HCT116 (cell line): ENCODE measurements around the gene PVALEF. TPM values are rescaled to one million over a fixed set of nuclear protein-coding genes. Genes with fewer than 3 reads are reported as not detected.

ENCODE experiments used
- ATAC-seq: fragments of 200-7000 bp; cut with Tn5 transposase; 2 replicates; pipeline ENCODE4 v1.9.1; 2020; ENCODE audit warnings: mild to moderate bottlenecking, moderate library complexity
- BruUV-seq: library from RNA; stranded (reverse); fragments of 400-500 nt; replicated peaks from 2 replicates; lab custom pipeline; 2021; lab: Mats Ljungman, UMichigan
- CTCF ChIA-PET: fragments of 300-600 bp; sonication (Branson Sonifier 250); formaldehyde crosslinking; loops from one replicate; lab custom pipeline; 2021; ENCODE audit warnings: antibody characterized with exemption; lab: Charles Lee
- POLR2A ChIA-PET: fragments of 300-600, 350-600 bp; sonication (Branson Sonifier 250); formaldehyde crosslinking; loops from one replicate; lab custom pipeline; 2021; ENCODE audit warnings: antibody characterized with exemption; lab: Charles Lee
- RAD21 ChIA-PET, 2 experiments: fragments of 300-600 bp; sonication (Branson Sonifier 250); formaldehyde crosslinking; loops; one replicate each; lab custom pipeline; 2023; ENCODE audit warnings: low total read pairs in 2 of 2; ENCODE audit not compliant: uncharacterized antibody in 2 of 2, unreplicated experiment in 2 of 2, low non-redundant PET in 1 of 2; lab: Charles Lee
- DNase-seq: peaks from one replicate; pipeline ENCODE4 v3.0.0-alpha.2; 2010; ENCODE audit warnings: low read depth, low spot score
- H2AFZ ChIP-seq: fragments of 200-600 bp; shearing (Covaris generic), sonication (generic); 2 replicates; pipeline ENCODE4 v1.6.1; 2017; ENCODE audit warnings: low read depth, mixed run types, mixed read lengths, antibody characterized with exemption, low read length; ENCODE audit not compliant: poor library complexity, severe bottlenecking
- H3K27ac ChIP-seq: 2 replicates; pipeline ENCODE4 v1.5.1; 2012; ENCODE audit warnings: low read depth, low read length
- H3K27me3 ChIP-seq: fragments of 200-600 bp; sonication (generic); 2 replicates; pipeline ENCODE4 v1.6.1; 2016; ENCODE audit warnings: mixed run types, low read length, mixed read lengths; ENCODE audit not compliant: insufficient read depth
- H3K36me3 ChIP-seq, 2 experiments: fragments of 200-500 bp in 1 of 2; fragments of 200-600 bp in 1 of 2; sonication (Bioruptor generic) in 1 of 2; sonication (generic) in 1 of 2; 2 replicates each; pipeline versions ENCODE4 v1.5.1 to v1.6.1; 2014 to 2016; ENCODE audit warnings: low read length in 2 of 2, inconsistent platforms in 1 of 2, mixed read lengths in 1 of 2, mixed run types in 1 of 2; ENCODE audit not compliant: insufficient read depth in 2 of 2, control insufficient read depth in 1 of 2
- H3K4me1 ChIP-seq, 2 experiments: fragments of 200-600 bp in 1 of 2; sonication (generic) in 1 of 2; 2 replicates each; pipeline versions ENCODE4 v1.5.1 to v1.6.1; 2012 to 2017; ENCODE audit warnings: low read length in 2 of 2, inconsistent platforms in 1 of 2, mild to moderate bottlenecking in 1 of 2, mixed read lengths in 1 of 2, mixed run types in 1 of 2, moderate library complexity in 1 of 2; ENCODE audit not compliant: insufficient read depth in 2 of 2, control insufficient read depth in 1 of 2
- H3K4me2 ChIP-seq: fragments of 200-600 bp; sonication (generic); 2 replicates; pipeline ENCODE4 v1.6.1; 2017; ENCODE audit warnings: mixed run types, low read length, mixed read lengths
- H3K4me3 ChIP-seq, 2 experiments: fragments of 200-600 bp in 1 of 2; sonication (generic) in 1 of 2; replicated peaks in 1 of 2; 2 replicates each; pipeline ENCODE4 v1.5.1; 2011 to 2016; ENCODE audit warnings: low read length in 2 of 2, control low read depth in 1 of 2, low read depth in 1 of 2, mild to moderate bottlenecking in 1 of 2, mixed read lengths in 1 of 2, mixed run types in 1 of 2
- H3K79me2 ChIP-seq: fragments of 200-600 bp; sonication (generic); 2 replicates; pipeline ENCODE4 v1.6.1; 2017; ENCODE audit warnings: mild to moderate bottlenecking, mixed run types, low read length, moderate library complexity, mixed read lengths; ENCODE audit not compliant: insufficient read depth
- H3K9ac ChIP-seq: fragments of 200-600 bp; sonication (generic); 2 replicates; pipeline ENCODE4 v1.6.1; 2016; ENCODE audit warnings: low read length, mixed read lengths
- H3K9me2 ChIP-seq: fragments of 200-600 bp; sonication (generic), shearing (Covaris generic); 2 replicates; pipeline ENCODE4 v1.6.1; 2017; ENCODE audit warnings: mixed run types, mild to moderate bottlenecking, moderate library complexity; ENCODE audit not compliant: insufficient read depth
- H3K9me3 ChIP-seq, 2 experiments: fragments of 200-500 bp in 1 of 2; fragments of 200-600 bp in 1 of 2; sonication (Bioruptor generic) in 1 of 2; sonication (generic) in 1 of 2; 2 replicates each; pipeline ENCODE4 v1.6.1; 2014 to 2017; ENCODE audit warnings: low read length in 2 of 2, mixed read lengths in 2 of 2, inconsistent platforms in 1 of 2, low read depth in 1 of 2, mild to moderate bottlenecking in 1 of 2, mixed run types in 1 of 2, moderate library complexity in 1 of 2; ENCODE audit not compliant: control insufficient read depth in 1 of 2, insufficient read depth in 1 of 2
- H4K20me1 ChIP-seq: fragments of 200-600 bp; sonication (generic), shearing (Covaris generic); 2 replicates; pipeline ENCODE4 v1.6.1; 2017; ENCODE audit warnings: mixed run types, mild to moderate bottlenecking, moderate library complexity; ENCODE audit not compliant: insufficient read depth
- ATF3 ChIP-seq: IDR thresholded peaks from 2 replicates; pipeline ENCODE4 v1.6.1; 2012
- CBX3 ChIP-seq: IDR thresholded peaks from 2 replicates; pipeline ENCODE4 v1.6.1; 2012; ENCODE audit warnings: low read depth
- CTCF ChIP-seq, 3 experiments: fragments of 200-600 bp in 1 of 3; sonication (generic) in 1 of 3; IDR thresholded peaks in 2 of 3; conservative IDR thresholded peaks in 1 of 3; 2 replicates each; pipeline ENCODE4 v1.5.1; 2012 to 2017; ENCODE audit warnings: low read depth in 2 of 3, low read length in 2 of 3, antibody characterized with exemption in 1 of 3, borderline replicate concordance in 1 of 3, control low read depth in 1 of 3, mild to moderate bottlenecking in 1 of 3, mixed read lengths in 1 of 3, mixed run types in 1 of 3, moderate library complexity in 1 of 3; ENCODE audit not compliant: insufficient read depth in 1 of 3
- EGR1 ChIP-seq: IDR thresholded peaks from 2 replicates; pipeline ENCODE4 v1.6.1; 2012; ENCODE audit warnings: low read depth
- EZH2 ChIP-seq: fragments of 200-600 bp; sonication (generic); IDR thresholded peaks from 2 replicates; pipeline ENCODE4 v1.6.1; 2017; ENCODE audit warnings: antibody characterized with exemption, mixed run types
- EZH2phosphoT487 ChIP-seq: fragments of 200-600 bp; IDR thresholded peaks from 2 replicates; pipeline ENCODE4 v1.6.1; 2018; ENCODE audit warnings: antibody characterized with exemption, borderline replicate concordance
- FOSL1 ChIP-seq: IDR thresholded peaks from 2 replicates; pipeline ENCODE4 v1.6.1; 2012; ENCODE audit warnings: low read depth
- POLR2AphosphoS5 ChIP-seq: IDR thresholded peaks from 2 replicates; pipeline ENCODE4 v1.6.1; 2011; ENCODE audit warnings: mild to moderate bottlenecking, low read depth, low read length, moderate library complexity
- RAD21 ChIP-seq: IDR thresholded peaks from 2 replicates; pipeline ENCODE4 v1.6.1; 2012; ENCODE audit warnings: low read depth, mild to moderate bottlenecking
- SP1 ChIP-seq: IDR thresholded peaks from 2 replicates; pipeline ENCODE4 v1.6.1; 2012; ENCODE audit warnings: low read depth
- SRF ChIP-seq: IDR thresholded peaks from 2 replicates; pipeline ENCODE4 v1.6.1; 2012; ENCODE audit warnings: low read depth
- TCF7L2 ChIP-seq: IDR thresholded peaks from 2 replicates; pipeline ENCODE4 v1.7.0; 2011; ENCODE audit warnings: borderline replicate concordance, inconsistent platforms; ENCODE audit not compliant: insufficient read depth, insufficient read length; ENCODE audit errors: extremely low read depth
- ZFX ChIP-seq: fragments of 450-650 bp; IDR thresholded peaks from 2 replicates; pipeline ENCODE4 v1.6.1; 2017
- intact Hi-C: fragments of 100-400 bp; cut with micrococcal nuclease; formaldehyde crosslinking; loops from 2 replicates; pipeline ENCODE4 v1.10.0; 2022
- total RNA-seq: library from RNA; stranded (reverse); gene quantifications from one replicate; pipeline ENCODE4 v1.2.1, GENCODE V29; 2021; ENCODE audit not compliant: unreplicated experiment

Gene PVALEF
- total RNA-seq, 1 experiment from 2014 or later: not detected

GRCh38 chr17:81135505-81136278 is 29.6 kb upstream of the PVALEF start:
- H3K4me2 ChIP-seq: no peak overlapping the region
- no peak overlapping the region; the same call in 1 of the 2 replicates for H3K27ac ChIP-seq
- H3K79me2 ChIP-seq: no peaks in the 10 kb centered on the region
- no peak overlapping the region for H2AFZ ChIP-seq
- intact Hi-C loops: no loop called here
- DNase-seq: no peak
- ChIA-PET POLR2A (no interaction called here), CTCF (no interaction called here), RAD21 (no interaction called here)
- H3K36me3 ChIP-seq: no peaks in the 10 kb centered on the region
- H3K9me3 ChIP-seq: no peaks in the 10 kb centered on the region; a peak in 1 of 4 replicates
- H3K4me1 ChIP-seq: peaks cover 0 to 11% of the 10 kb centered on the region in 2 experiments; a peak in 2 of 4 replicates
- ATAC-seq: no peak
- H3K9ac ChIP-seq: no peak overlapping the region
- TF ChIP-seq SP1 (no peak), RAD21 (no peak), POLR2AphosphoS5 (no peak), EZH2phosphoT487 (no peak), EGR1 (no peak), TCF7L2 (no peak), CBX3 (no peak), ATF3 (no peak), SRF (no peak), EZH2 (no peak), FOSL1 (no peak), ZFX (no peak), CTCF (IDR thresholded peaks at IDR 0.05 in 2 of 3, conservative IDR thresholded peaks at IDR 0.05 in 1 of 3; ENCODE audit: borderline replicate concordance in 1 of 3, insufficient read depth in 1 of 3, low read depth in 2 of 3, low read length in 2 of 3) (no peak)
- no peak overlapping the region for H3K4me3 ChIP-seq
- no TSS peak for BruUV-seq
- no peaks in the 10 kb centered on the region for H3K9me2 ChIP-seq
- H4K20me1 ChIP-seq: no peaks in the 10 kb centered on the region
- H3K27me3 ChIP-seq: no peaks in the 10 kb centered on the region
